ENCODE results near the gene B9D1.

The B9D1 gene

DNA sequence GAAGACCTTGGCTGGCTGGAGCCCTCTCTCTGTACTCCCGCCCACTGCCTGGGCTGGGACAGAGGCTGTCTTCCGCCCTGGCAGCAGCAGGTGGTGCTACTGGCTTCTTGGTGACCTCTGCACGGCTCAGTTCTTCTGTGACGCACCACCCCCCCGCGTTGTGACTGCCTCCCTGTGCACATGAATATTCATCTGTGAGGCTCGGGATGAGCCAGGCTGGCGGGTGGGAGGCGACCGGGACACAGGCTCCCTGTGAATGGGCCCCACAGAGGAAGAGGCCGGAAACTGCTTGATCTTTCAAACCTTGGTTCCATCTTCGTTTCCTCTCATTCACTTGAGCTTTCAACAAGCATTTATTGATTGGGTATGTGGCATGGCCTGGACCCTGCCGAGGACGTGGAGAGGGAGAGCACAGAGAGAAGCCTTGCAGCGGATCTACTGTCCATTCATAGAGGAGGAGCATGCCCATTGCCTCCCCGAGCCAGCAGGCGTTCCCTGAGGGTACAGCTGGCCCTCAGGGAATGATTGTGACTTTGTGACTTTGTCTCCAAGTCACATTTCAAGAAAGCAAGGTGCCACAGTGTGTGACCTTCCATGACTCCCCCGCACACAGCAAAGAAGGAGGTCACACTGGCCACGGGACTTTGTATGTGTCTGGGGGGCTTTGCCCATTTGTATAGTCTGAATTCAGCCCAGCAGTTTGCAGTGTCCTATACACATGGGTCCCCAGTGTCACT lies 45.0 kb downstream of the B9D1 start:
- no peak for DNase-seq

DNA sequence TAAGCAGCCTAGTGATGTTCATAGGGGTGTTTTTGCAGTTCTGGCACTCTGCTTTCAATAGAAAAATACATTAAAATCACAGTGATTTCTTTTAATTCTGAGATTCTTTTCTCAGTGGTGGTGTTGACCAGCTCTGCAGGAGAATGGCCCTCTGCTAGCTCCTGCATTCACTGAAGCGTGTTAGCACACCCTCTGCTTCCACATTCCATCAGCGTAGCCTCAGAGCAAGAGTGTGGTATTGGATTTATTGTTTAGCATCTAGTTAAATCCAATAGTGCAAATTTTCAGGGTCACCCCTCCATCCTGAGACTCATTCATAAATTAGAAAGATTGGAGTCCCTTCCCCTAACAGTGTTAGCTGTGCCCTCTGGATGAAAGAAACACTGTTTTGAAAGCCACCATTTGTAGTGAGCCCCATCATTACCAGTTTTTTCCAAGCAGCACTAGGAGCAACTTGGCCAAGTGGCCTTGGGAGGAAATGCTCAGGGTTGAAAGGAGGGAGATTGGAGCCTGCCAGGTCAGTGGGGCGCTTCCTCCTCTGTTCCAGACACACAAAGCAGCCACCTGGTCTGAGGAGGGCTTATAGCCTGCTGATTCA lies 45.7 kb downstream of the B9D1 start:
- no peak for DNase-seq

DNA sequence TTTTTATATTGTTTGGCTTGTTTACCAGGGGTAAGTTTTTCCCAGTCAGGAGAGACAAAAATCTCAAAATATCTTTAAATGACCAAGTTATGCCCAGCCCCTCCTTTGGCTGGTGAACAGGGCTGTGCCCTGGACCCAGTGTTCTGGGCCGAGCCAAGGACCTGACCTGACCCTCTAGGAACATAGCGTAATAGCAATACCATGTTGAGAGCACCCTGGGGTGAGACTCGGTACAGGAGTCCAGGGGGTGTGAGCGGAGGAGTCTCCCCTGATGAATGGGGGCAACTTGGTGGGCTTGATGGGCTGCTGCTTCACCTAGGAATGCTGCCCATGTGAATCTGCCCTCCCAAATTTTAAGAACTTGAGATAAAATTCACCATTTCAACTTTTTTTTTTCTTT lies 47.4 kb downstream of the B9D1 start:
- DNase-seq: no peak

DNA sequence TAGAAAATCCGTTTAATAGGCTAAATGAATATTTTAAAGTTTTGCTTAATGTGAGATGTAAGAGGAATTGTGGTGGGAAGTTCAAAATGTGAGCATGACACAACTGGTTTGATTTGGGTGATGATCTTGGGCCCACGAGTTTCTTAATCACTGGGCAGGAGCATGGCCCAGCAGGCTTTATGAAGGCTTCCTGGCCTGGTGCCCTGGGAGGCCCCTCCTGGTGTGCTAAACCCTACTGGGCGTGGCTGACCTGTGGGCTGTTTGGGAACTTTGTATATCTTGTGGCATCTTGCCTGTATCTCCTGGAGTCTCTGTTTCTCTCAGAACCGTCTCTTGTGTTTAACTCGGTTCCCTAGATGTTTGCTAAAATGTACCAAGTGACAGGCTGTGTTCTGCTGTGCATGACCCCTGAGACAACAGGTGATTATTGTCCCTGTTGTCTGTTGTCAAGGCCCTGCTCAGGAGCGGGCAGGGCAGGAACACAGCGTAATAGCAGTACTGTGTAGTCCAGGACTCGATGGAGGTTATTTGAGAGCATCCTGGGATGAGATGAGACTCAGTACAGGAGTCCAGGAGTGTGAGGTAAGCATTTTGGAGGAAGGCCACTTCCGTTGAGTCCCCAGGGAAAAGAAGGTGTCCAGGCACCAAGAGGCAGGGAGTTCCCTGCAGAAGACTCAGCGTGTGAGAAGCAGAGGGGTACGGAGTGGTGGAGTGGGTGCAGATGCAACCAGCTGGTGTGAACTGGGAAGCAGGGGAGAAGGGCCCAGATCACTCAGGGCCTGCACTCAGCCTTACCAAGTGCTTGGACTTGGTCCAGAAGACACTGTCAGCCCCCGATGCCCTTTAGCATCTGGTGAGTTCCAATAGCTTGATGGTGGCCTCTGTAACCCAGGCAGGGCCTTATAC lies 48.5 kb downstream of the B9D1 start:
- no peak for DNase-seq

DNA sequence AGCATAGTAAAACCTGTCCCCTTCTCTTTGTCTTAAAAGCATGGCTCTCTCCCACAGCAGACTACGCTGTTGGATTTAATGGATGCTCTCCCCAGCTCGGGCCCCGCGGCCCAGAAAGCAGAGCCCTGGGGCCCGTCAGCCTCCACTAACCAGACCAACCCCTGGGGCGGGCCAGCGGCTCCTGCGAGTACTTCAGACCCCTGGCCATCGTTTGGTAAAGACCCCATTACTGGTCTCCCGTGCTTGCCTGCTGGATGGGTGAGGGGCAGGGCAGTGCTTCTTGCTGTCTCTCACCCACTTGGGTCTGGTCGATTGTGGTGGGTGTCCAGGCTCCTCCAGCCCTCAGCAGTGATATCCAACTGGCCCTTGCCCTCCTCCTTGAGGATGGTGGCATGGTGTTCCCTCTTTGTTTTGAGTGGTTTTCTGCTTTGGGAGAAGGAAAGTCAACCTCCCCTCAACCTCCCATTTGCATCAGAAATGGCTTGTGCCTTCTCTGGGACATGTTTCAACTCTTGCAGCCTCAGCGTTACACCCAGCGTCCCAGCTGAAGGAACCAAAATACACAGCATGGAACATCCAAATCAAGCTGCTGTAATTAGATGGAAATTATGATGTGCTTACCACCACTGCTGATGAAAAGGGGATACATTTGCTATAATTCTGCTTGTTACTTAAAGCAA lies 49.3 kb downstream of the B9D1 start:
- no peak for DNase-seq

DNA sequence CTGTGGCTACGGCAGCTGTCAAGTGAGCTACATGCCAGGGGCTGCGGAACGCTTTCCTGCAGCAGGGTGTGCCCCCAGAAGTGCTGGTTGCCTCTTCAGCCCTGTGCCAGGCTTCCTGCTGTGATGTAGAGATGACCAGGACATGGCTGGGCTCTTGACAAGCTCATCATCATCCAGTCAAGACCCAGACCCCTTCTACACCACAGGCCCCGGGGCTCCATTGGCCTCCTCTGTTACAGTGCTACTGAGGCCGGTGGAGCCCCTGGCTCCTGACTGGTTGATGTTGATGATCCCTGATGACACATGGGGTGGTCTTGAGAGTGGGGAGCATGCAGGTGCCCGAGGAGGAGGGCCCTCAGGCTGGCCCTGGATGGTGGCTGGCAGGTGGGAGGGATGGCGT lies 50.1 kb downstream of the B9D1 start:
- no peak for DNase-seq

DNA sequence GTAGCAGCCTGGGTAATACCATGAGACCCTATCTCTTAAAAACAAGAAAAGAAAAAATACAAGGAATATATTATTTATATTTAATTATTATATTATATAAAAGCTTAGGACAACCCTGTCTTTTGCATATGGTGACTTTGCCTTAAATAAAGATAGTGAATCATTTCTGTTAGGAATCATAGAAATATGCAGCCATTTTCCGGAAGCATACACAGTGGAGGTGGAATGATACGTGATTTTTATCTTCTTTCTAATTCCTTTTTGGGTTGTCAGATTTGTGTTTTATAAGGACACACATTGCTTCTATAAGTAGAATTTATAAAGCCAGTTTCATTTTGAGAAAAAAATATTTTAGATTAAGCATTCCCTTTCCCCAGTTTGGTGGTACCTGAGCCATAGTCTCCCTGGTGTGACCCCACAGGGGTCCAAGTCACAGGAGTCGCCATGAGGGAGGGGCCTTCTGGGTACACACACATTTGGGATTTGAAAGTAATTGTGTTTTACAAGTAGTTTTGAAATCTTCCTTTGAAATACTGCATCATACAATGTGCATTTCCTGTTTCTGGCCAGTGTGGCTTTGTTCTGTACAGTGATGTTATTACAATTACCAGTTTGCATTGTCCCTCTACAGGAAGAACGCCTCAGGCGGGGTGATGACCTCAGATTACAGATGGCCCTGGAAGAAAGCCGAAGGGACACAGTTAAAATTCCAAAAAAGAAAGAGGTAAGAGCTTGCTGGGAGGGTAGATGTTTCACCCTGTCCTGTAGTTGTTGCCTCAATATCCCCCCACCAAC lies 50.9 kb downstream of the B9D1 start:
- DNase-seq: no peak

DNA sequence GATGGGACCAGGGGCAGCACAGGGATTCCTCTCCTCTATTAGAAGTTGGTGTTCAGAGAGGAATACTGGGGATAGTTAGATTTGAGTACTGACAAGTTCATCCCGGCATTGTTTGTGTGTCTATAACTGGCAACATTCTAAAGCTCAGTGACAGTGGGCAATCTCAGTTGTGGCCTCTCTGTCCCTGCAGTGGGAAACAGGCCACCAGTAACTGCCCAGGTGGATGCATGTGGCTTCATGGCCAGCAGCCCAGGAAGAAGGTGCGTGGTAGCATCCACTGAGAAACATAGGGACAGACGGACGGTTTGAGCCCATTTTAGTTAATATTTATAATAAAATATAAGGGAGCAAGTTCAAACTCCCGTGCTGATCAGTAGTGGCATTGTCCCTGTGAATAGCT lies 51.5 kb downstream of the B9D1 start:
- DNase-seq: no peak

DNA sequence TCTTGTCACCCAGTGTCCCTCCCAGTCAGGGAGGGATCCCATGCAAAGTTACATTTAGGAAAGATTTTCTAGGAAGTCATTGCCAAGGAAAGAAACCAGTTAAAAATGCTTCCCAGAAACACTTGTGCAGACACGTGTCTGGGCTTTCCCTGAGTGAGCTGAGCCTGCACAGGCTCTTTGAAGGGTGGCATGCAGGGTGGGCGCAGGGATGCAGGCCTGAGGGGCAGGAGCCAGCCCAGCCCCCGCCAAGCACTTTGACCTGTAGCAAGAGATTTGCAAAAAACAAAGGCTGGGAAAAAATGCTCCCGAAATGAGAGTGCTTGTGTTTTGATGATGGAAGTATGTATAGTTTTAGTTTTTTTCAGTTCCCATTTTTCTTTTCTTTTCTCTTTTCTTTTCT lies 52.4 kb downstream of the B9D1 start:
- DNase-seq: no peak

DNA sequence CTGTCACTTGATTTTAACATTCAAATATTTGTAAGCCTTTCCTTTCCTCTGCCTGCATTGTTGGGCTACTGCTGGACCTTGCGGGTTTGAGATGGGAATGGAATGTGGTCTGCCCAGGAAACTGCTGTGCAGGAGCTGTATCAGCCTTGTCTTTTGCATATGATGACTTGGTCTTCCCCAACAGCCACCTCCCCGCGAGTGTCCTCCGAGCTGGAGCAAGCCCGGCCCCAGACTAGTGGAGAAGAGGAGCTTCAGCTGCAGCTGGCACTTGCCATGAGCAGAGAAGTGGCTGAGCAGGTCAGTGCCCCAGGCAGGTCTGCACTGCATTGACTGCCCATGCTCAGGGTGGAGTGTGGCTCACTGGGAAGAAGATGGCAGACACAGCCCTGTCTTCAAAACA lies 52.8 kb downstream of the B9D1 start:
- no peak for DNase-seq

DNA sequence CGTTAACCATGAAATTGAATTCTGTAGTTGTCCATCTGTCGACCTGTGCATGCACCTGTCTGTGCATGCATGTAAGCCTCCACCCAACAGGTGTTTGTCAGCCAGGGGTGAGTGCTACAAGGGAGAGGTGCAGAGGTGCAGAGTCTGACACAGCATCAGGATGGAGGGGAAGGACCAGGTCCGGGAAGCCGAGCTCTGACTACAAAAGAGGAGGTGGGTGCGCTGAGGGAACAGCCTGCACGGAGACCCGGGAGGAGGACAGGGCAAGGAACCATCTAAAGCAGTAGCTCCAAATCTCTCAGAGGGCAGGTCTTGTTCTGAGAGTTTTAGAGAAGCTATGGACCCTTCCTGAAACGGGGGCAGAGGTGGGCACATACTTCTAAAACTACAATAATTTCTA lies 54.1 kb downstream of the B9D1 start:
- DNase-seq: no peak

DNA sequence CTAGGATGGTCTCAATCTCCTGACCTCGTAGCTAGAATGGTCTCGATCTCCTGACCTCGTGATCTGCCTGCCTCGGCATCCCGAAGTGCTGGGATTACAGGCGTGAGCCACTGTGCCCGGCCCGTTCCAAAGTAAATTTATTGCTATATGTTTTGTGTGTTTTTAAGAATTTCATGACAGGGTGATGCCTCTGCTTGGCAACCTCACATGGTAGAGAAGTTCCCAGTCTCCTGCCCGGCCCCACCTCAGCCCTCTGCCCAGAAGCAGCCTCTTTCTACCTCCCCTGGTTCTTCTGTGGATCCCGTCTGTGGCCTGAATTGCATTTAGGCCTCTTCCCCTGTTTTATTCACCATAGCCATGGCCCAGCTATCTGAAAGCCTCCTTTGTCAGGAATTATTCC lies 55.0 kb downstream of the B9D1 start:
- DNase-seq: no peak

DNA sequence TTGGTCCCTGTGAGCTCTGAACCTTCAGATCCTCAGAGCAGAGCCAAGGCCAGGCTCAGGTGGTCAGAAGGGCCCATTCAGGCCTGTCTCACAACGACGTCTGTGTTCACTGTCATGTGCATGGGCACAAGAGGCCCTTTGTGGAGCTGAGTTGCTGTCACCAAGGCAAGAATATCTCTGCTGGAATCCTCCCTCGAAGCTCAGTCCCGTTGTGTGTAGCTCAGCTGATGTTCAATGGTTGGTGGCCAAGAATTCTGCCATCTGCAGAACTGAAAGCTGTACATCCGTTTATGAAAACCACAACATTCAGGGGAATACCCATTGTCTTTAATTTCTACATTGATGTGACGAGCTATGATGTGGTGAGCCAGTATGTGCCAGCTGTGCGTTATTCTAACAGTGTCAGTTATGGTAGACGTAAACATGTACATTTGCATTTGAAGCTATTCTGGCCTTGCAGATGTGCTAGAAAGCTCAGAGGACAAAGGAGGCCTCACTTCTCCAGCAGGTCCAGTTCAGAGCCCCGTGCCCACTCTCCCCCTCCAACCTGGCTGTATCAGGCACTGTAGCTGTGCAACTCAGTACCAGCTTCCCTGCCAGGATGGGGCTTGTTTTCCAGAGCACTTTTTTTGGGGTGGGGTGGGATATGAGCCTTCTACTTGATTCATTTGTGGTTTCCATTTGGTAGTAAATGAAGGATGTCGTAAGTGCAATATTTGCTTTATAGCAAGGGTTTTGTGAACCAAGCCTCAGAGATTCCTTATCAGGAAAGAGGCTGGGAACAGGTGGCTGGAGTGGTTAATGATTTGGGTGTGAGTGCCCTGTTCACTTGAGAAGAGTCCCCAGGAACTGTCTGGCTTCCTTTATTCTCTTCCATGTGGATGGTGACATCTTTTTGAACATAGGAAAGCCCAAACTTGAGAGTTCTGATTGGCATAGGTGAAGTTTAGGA lies 56.1 kb downstream of the B9D1 start:
- no peak for DNase-seq

DNA sequence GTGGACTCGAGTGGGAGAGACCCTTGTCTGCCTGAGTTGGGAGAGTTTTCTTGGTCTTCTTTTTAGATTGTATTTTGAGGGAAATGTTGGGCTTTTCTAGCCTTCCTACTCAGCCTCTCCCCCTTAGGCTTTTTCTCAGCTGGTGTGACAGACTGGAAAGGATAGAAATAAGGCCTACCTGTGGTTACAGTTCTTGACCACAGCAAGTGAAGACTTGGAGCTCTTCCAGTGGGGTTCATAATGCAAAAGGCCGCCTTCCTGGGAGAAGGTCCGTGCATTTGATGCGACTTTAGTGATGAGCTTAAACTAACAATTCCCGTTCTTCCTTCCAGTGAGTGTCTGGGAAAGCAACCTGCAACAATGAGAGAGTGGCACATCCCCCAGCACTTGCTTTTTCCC lies 56.8 kb downstream of the B9D1 start:
- DNase-seq: no peak

DNA sequence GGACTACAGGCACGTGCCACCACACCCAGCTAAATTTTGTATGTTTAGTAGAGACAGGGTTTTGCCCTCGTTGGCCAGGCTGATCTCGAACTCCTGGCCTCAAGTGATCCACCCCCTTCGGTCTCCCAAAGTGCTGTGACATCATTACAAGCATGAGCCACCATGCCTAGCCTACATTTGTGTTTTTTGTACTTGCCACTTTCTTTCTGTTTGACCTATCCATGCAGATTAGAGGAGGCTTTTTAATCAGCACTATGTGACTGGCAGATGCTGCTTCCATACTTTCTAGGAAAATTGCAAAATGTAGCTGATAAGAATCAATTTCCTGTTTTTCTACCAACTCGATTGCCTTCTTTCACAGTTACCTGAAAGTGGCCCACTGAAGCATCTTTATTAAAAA lies 57.3 kb downstream of the B9D1 start:
- no peak for DNase-seq

DNA sequence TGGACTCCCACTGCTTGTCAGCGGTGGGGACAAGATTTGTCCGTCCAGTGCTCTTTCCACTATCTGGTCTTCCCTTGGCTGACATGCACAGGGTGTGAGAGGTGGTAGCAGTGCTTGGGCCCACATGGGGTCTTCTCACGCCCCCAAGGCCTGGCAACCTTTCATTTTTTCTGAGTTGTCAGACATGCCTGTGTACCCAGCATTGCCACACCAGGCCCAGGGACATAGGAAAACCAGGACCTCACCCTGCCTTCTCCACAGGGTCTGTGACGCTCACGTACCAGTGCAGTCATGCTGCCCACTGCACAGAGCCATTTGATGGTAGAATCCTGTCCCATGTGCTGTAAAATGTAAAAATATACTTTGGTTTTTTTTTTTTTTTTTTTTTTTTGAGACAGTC lies 57.8 kb downstream of the B9D1 start:
- DNase-seq: no peak

DNA sequence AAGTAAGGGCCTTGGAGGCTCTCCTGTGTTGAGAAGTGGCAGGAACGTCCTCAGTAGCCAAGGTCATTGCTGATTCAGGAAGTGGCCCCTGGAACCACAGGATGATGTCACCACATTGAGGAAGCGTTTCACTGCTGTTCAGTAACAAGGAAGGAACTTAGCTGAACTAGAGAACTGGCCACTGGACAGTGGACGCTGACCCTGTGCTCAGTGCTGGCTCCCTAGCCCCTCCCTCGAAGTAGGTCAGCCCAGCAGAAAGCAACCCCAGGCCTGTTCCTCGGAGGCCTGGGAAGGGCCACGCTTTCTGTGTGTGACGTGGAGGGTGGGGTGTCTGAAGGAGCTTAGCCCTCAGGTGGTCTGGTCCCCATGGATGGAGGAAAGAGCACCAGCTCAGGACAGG lies 58.3 kb downstream of the B9D1 start:
- DNase-seq: no peak

DNA sequence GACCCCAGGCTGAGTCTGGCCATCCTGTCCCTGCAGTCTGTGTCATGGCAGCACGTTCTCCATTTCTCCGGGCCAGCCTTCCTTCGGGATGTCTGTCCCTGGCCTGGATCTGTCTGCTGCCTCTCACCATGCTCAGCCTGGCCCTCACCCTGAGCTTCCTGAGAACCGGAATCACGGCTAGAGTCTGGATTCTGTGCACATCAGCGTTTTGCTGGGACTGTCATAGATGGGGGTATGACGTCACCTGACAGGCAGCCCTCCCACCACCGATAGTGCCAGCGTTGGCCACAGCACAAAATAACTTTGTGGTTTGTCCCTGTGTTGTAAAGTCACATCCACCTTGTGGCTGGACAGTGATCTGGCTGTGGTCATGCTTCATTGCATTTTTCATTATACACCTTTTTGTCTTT lies 59.2 kb downstream of the B9D1 start:
- no peak for DNase-seq

DNA sequence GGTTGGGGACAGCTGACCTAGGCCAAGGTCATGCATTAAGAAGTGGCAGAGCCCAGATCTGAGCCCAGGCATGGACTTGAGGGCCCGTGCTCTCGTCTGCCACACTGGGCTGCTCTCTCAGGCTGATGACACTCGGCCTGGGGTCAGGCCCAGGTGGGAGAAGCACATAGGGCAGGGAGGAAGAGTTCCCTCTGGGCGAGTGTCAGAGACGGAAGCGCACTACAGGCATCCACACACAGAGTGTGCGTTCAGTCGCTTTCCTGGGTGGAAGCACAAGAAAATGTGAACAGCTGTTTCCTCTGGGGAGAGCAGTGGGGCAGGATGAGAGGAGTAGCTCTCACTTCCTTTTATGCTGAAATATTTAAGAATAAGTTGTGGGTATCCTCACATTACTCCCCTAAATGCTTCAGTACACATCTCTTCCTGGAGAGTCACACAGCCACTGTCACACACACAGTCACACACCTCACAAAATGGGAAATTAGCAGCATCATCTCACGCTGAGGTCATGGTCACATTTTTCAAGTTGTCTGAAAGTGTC lies 59.7 kb downstream of the B9D1 start:
- DNase-seq: no peak

DNA sequence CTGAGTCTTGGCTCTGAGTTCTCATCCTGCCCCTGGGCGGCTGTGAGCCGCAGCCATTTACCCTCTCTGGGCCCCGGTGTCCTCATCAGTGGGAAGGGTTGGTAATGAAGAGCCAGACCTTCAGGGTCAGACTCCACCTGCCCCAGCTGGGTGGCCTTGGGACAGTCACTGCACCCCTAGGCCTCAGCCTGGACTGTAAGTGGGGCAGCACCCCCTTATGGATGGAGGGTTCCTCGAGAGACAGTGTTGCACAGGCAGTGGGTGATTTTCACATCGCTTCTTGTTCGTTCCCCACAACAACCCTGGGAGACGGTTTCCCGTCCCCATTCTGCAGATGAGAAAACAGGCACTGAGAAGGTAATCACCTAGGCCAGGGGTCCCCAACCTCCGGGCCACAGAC lies 60.5 kb downstream of the B9D1 start:
- DNase-seq: no peak

Measured in activated CD8-positive, alpha-beta memory T cell treated with anti-CD3 and anti-CD28 coated beads for 24 hours (primary cell).